ENCODE results near the gene HELZ2. TPM values are rescaled to one million over a fixed set of nuclear protein-coding genes. Genes with fewer than 3 reads are reported as not detected.
A peak's percentile ranks its signal among the peaks of the same experiment; 100 is the strongest.

Gene HELZ2
- total RNA-seq, 1 experiment from 2014 or later = 27.9 TPM

DNA sequence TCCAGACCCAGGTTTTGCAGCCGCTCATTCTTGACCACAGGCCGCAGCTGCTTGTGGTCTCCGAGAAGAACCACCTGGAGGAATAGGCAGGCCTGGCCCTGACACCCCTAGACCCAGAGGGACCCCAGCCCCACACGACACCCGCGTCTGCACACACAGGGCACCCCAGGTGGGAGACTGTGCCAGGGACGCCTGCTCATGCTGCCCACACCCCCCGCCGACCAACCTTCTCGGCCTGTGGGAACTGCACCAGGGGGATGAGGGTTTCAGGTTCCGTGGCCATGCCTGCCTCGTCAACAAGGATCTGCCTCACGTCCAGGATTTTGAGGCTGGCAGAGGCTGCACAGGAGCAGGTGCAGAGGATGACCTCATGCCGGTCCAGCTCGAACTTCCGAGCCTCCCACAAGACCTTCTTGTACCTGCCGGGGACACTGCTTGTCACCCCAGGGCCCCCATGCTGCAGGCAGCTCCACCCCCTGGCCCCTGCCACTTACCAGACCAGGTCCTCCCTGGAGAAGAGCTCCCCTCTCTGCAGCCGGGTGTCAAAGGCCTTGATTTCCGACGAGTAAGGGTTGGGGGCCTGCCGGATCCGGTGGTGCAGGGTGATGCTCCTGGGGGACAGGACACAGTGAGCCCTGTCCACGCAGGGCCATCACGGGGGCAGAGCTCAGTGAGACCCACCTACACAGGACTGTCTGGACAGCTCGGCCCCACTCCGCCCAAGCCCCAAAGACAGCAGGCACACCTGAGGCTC is 13.0 kb downstream of the HELZ2 start:
- H3K4me1 Mint-ChIP-seq = peaks cover 5 to 7% of the 10 kb centered on the region in 2 experiments
- Histone ChIP-seq H4K8ac (replicated peaks; ENCODE audit: insufficient read length, low read depth, low read length) (no peak overlapping the region), H4K5ac (ENCODE audit: insufficient read length, low read depth, low read length) (no peak overlapping the region), H3K23ac (ENCODE audit: insufficient read length, low read depth, low read length) (no peak overlapping the region), H4K91ac (ENCODE audit: insufficient read length, low read depth, low read length) (no peak overlapping the region), H2BK15ac (ENCODE audit: low read depth, low read length) (no peak overlapping the region), H3K27ac (ENCODE audit: insufficient read length, low read depth, low read length) (no peak overlapping the region), H3K18ac (ENCODE audit: insufficient read length, low read depth, low read length) (no peak overlapping the region), H2BK5ac (ENCODE audit: insufficient read length, low read length) (no peak overlapping the region), H2BK12ac (ENCODE audit: insufficient read length, low read depth, low read length) (no peak overlapping the region), H3K4ac (ENCODE audit: low read depth, low read length) (no peak overlapping the region), H3K79me2 (ENCODE audit: insufficient read depth, low read length) (no peaks in the 10 kb centered on the region), H3K9ac (ENCODE audit: extremely low read depth, insufficient read length, low read length) (no peak overlapping the region), H3K27me3 (ENCODE audit: insufficient read depth, low read length) (no peaks in the 10 kb centered on the region), H2AFZ (ENCODE audit: low read length) (no peak overlapping the region), H4K20me1 (ENCODE audit: control insufficient read depth, insufficient read depth, insufficient read length) (no peaks in the 10 kb centered on the region), H3T11ph (ENCODE audit: low read length) (no peak overlapping the region), H3K4me2 (ENCODE audit: insufficient read depth, insufficient read length, low read length) (no peak overlapping the region), H3K23me2 (ENCODE audit: insufficient read length, low read depth, low read length, poor library complexity, severe bottlenecking) (no peaks in the 10 kb centered on the region), H3K9me3 (ENCODE audit: control insufficient read depth, low read depth, low read length) (no peaks in the 10 kb centered on the region), H3K79me1 (ENCODE audit: insufficient read depth, low read depth, low read length, poor library complexity, severe bottlenecking) (no peaks in the 10 kb centered on the region), H3K4me1 (ENCODE audit: insufficient read depth, low read length) (no peaks in the 10 kb centered on the region), H2BK20ac (ENCODE audit: low read depth, low read length, poor library complexity, severe bottlenecking) (no peak overlapping the region), H2BK120ac (ENCODE audit: low read depth, low read length, poor library complexity, severe bottlenecking) (no peak overlapping the region), H3K14ac (ENCODE audit: insufficient read depth, low read length) (no peak overlapping the region), H2AK5ac (ENCODE audit: insufficient read length, low read length) (no peak overlapping the region), H3K56ac (ENCODE audit: insufficient read length, low read depth, low read length) (no peak overlapping the region)
- peak overlapping the region in 1 of 3 experiments; percentile 70; a peak in 1 of 7 replicates for H3K27ac Mint-ChIP-seq
- no peak for DNase-seq
- H3K27me3 Mint-ChIP-seq (ENCODE audit: low read depth) = no peaks in the 10 kb centered on the region
- H3K9me3 Mint-ChIP-seq = no peaks in the 10 kb centered on the region
- TF ChIP-seq CTCF (conservative IDR thresholded peaks at IDR 0.05) = no peak
- peaks cover 3 to 12% (median 11%) of the 10 kb centered on the region in 3 experiments; a peak in 6 of 7 replicates for H3K36me3 Mint-ChIP-seq (ENCODE audit: insufficient read depth in 1 of 3, low read depth in 3 of 3)
- WGBS (ENCODE audit: extremely low coverage, insufficient read length, low lambda C conversion rate) = no CpG with 5 or more reads among the region's 26 CpGs
- no peak overlapping the region for H3K4me3 Mint-ChIP-seq
